Urinary bladder (tissue), 4 donors: ENCODE results near the gene HCLS1. TPM values are rescaled to one million over a fixed set of nuclear protein-coding genes. Genes with fewer than 3 reads are reported as not detected.
"Not testable (repeated sequence)": the region's sequence is repeated elsewhere in the genome, so short reads cannot be mapped to it uniquely, and the experiment has no call there.

Source experiments
- DNase-seq: peaks from one replicate; pipeline ENCODE4 v3.0.0-alpha.2; 2015; ENCODE audit errors: extremely low spot score
- H3K27ac ChIP-seq: one replicate; pipeline ENCODE4 v1.5.1; 2013; ENCODE audit warnings: low read depth, mild to moderate bottlenecking, moderate library complexity
- H3K36me3 ChIP-seq: one replicate; pipeline ENCODE4 v1.6.1; 2013; ENCODE audit warnings: mild to moderate bottlenecking, moderate library complexity; ENCODE audit not compliant: insufficient read depth
- H3K4me1 ChIP-seq: one replicate; pipeline ENCODE4 v1.6.1; 2013; ENCODE audit warnings: mild to moderate bottlenecking, moderate library complexity; ENCODE audit not compliant: insufficient read depth
- H3K4me3 ChIP-seq: one replicate; pipeline ENCODE4 v1.5.1; 2013; ENCODE audit warnings: low read depth, low read length
- WGBS: extraction: QIAGEN DNeasy Blood & Tissue Kit; methylation state at CpG from one replicate; pipeline ENCODE4 v1.1.7; 2013; 5-methylcytosine and 5-hydroxymethylcytosine counted together
- polyA plus RNA-seq: library from polyadenylated mRNA; stranded (reverse); fragments of 200-250 nt; gene quantifications from one replicate; pipeline ENCODE4 v1.2.3, GENCODE V29; 2013
- small RNA-seq: library from RNA; depleted of rRNA; stranded (forward); fragments of <200 nt; gene quantifications from one replicate; pipeline ENCODE3, GENCODE V24; 2014
- total RNA-seq: library from RNA; depleted of rRNA; stranded (reverse); fragments of >200 nt; gene quantifications from one replicate; pipeline ENCODE4 v1.2.3, GENCODE V29; 2014
- donor health status: healthy with polysubstance abuse.
- donor health status: healthy.

HCLS1 gene
- total and polyA plus RNA-seq, 2 donors, result 11.6 to 44.9 TPM

- H3K36me3 ChIP-seq, H3K4me1 ChIP-seq, H3K4me3 ChIP-seq, DNase-seq, H3K27ac ChIP-seq: not testable (repeated sequence)
- 89% methylated on average over 2 of the region's 2 CpGs for WGBS
Observed at GRCh38 chr3:121599900-121600299, 60.8 kb downstream of the HCLS1 start.

GRCh38 chr3:121598564-121598963, 62.1 kb downstream of the HCLS1 start:
- 79% methylated on average over 2 of the region's 2 CpGs for WGBS
- Histone ChIP-seq H3K36me3 (no peaks in the 10 kb centered on the region), H3K4me1 (no peaks in the 10 kb centered on the region), H3K27ac (no peak overlapping the region), H3K4me3 (no peak overlapping the region)
- DNase-seq, result no peak

DNA sequence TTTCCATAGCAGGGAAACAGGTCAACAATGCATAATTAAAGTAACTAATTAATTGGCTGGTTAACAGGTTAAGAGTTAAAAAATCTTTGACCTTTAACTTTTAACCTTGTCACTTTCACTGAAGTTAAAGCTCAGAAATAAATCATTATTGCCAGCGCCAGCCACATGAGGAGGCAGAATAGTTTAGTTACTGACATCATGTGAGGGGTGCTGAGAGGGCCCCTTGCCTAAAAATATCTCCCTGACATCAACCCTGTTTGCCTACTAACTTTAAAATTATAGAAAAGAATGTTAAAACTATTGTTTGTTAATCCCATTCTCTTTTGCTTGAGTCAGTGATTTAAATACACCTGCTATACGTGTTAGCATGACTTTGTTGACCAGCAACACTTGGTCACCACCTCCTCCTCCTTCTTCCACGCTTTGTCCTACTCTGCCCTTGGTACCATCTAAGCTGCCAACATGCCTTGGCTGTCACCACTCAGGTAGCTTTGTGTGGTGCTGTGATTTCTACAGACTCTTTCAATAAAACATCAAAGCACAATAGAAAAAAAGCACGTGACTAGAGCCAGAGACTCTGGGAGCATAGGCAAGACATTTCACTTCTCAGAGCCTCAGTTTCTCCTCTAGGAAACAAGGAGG, 64.8 kb downstream of the HCLS1 start:
- no peak overlapping the region for H3K27ac ChIP-seq
- WGBS, result 82% methylated on average over 4 of the region's 4 CpGs

GRCh38 chr3:121594850-121595249, 65.9 kb downstream of the HCLS1 start:
- no peaks in the 10 kb centered on the region for H3K4me1 ChIP-seq
- H3K27ac ChIP-seq, result no peak overlapping the region
- H3K36me3 ChIP-seq, result no peaks in the 10 kb centered on the region
- DNase-seq, result no peak
- WGBS, result 74% methylated on average over 2 of the region's 2 CpGs
- H3K4me3 ChIP-seq, result no peak overlapping the region

More for the DNA sequence above, 64.8 kb downstream of the HCLS1 start:
- DNase-seq, result no peak
- no peak overlapping the region for H3K4me3 ChIP-seq
- H3K4me1 ChIP-seq, result no peaks in the 10 kb centered on the region
- H3K36me3 ChIP-seq, result no peaks in the 10 kb centered on the region

- not testable (repeated sequence) for H3K27ac ChIP-seq, H3K4me1 ChIP-seq, H3K4me3 ChIP-seq
Observed at GRCh38 chr3:121593806-121594205, 66.9 kb downstream of the HCLS1 start.

GRCh38 chr3:121592856-121593702, 67.6 kb downstream of the HCLS1 start, which contains the start of gene FBXO40:
Gene FBXO40, plus strand, starts transcription at chr3:121593379. Its CDS starts 27,197 bp downstream, at chr3:121620576.
- no peak for DNase-seq
- no peaks in the 10 kb centered on the region for H3K36me3 ChIP-seq
- no peaks in the 10 kb centered on the region for H3K4me1 ChIP-seq
- H3K4me3 ChIP-seq, result no peak within 1 kb of the TSS
- H3K27ac ChIP-seq, result no peak within 1 kb of the TSS
- WGBS, result 34% methylated on average over 11 of the region's 11 CpGs

More at GRCh38 chr3:121593806-121594205, 66.9 kb downstream of the HCLS1 start:
- WGBS, result 91% methylated on average over 4 of the region's 4 CpGs
- DNase-seq, H3K36me3 ChIP-seq: not testable (repeated sequence)

DNA sequence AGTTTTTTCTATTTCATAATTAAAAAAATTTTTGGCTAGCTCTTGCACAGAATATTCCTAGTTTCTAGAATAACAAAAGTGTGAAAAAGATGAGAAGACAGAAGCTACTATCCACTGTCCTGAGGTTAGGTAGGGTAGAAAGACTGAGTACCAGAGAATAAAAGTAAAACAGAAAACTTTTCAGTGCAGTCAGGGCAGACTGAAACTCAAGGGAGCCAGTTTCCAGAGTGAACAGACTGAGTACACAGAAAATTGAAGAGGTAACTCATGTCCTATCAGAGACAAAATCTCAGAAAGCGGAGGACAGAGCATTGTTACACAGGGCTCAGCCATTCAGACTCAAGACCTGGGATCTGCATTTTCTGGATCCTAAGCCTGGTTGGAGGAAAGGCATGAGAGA, 76.3 kb downstream of the HCLS1 start:
- Histone ChIP-seq H3K36me3 (no peaks in the 10 kb centered on the region), H3K27ac (no peak overlapping the region), H3K4me1 (no peaks in the 10 kb centered on the region), H3K4me3 (no peak overlapping the region)
- DNase-seq, result no peak
- WGBS, result 76% methylated on average over 1 of the region's 1 CpG

DNA sequence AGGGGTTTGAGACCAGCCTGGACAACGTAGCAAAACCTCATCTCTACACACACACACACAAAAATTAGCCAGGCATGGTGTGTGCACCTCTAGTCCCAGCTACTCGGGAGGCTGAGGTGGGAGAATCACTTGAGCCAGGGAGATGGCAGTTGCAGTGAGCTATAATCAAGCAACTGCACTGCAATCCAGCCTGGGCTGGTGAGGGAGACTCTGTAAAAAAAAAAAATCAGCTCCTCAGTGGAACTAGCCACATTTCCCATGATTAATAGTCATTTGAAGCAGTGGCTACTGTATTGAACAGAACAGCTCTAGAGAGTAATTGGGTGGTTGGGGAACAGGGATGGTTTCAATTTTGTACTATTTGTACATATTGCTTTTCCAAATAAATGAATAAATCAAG, 79.0 kb downstream of the HCLS1 start:
- 52% methylated on average over 2 of the region's 2 CpGs for WGBS
- H3K36me3 ChIP-seq, result no peaks in the 10 kb centered on the region
- H3K4me1 ChIP-seq, result no peaks in the 10 kb centered on the region
- no peak overlapping the region for H3K27ac ChIP-seq
- H3K4me3 ChIP-seq, result no peak overlapping the region
- DNase-seq, result no peak

Small RNAs within 50 kb of the gene (small RNA-seq; reads per million reads assigned to genes)
- gene RNU4-62P, result not detected

Other genes with a start within 250 kb of the HCLS1 start
- 7.3 TPM for gene POLQ, start 114.9 kb downstream of the HCLS1 start, total RNA-seq
- gene POLQ, start 114.9 kb downstream of the HCLS1 start, polyA plus RNA-seq, result 0.11 TPM
- not detected for gene ARGFX, start 93.0 kb downstream of the HCLS1 start, total RNA-seq
- gene ARGFX, start 93.0 kb downstream of the HCLS1 start, polyA plus RNA-seq, result not detected
- gene FBXO40, start 67.5 kb downstream of the HCLS1 start, total RNA-seq, result not detected
- gene FBXO40, start 67.5 kb downstream of the HCLS1 start, polyA plus RNA-seq, result not detected
- 95.0 TPM for gene GOLGB1, start 88.8 kb upstream of the HCLS1 start, total RNA-seq
- 19.6 TPM for gene GOLGB1, start 88.8 kb upstream of the HCLS1 start, polyA plus RNA-seq
- gene IQCB1, start 174.2 kb upstream of the HCLS1 start, total RNA-seq, result 41.1 TPM
- 13.0 TPM for gene IQCB1, start 174.2 kb upstream of the HCLS1 start, polyA plus RNA-seq
- 16.4 TPM for gene EAF2, start 174.3 kb upstream of the HCLS1 start, total RNA-seq
- gene EAF2, start 174.3 kb upstream of the HCLS1 start, polyA plus RNA-seq, result 5.5 TPM
- gene SLC15A2, start 233.5 kb upstream of the HCLS1 start, total RNA-seq, result 14.0 TPM
- 0.65 TPM for gene SLC15A2, start 233.5 kb upstream of the HCLS1 start, polyA plus RNA-seq